Peyer's patch (tissue), 4 donors: ENCODE data around the gene COX17. TPM values are rescaled to one million over a fixed set of nuclear protein-coding genes. Genes with fewer than 3 reads are reported as not detected.

Experiments
- DNase-seq, 3 donors: peaks; one replicate each; pipeline ENCODE4 v3.0.0-alpha.2; 2017 to 2019
- H3K27ac ChIP-seq, 4 donors: fragments of 200-600 bp; sonication (generic); one replicate each; pipeline ENCODE4 v1.5.1; 2016 to 2019
- H3K27me3 ChIP-seq, 2 donors: fragments of 200-600 bp; sonication (generic); one replicate each; pipeline ENCODE4 v1.5.1; 2019
- H3K36me3 ChIP-seq, 3 donors: fragments of 200-600 bp; sonication (generic); one replicate each; pipeline ENCODE4 v1.5.1; 2016 to 2019
- H3K4me1 ChIP-seq, 4 donors: fragments of 200-600 bp; sonication (generic); one replicate each; pipeline ENCODE4 v1.5.1; 2016 to 2019
- H3K4me3 ChIP-seq, 4 donors: fragments of 200-600 bp; sonication (generic); 1 replicate in 3 of 4; 2 replicates in 1 of 4; pipeline ENCODE4 v1.5.1; 2016 to 2019; ENCODE audit warnings: mild to moderate bottlenecking in 1 of 4
- H3K9me3 ChIP-seq, 4 donors: fragments of 200-600 bp; sonication (generic); one replicate each; pipeline ENCODE4 v1.5.1; 2016 to 2019; ENCODE audit warnings: mild to moderate bottlenecking in 1 of 4
- POLR2A ChIP-seq, 2 donors: fragments of 450-650 bp; IDR thresholded peaks; one replicate each; pipeline ENCODE4 v1.5.1; 2017; ENCODE audit warnings: antibody characterized with exemption in 2 of 2, mild to moderate bottlenecking in 2 of 2, moderate library complexity in 2 of 2
- total RNA-seq, 4 donors: library from RNA; depleted of rRNA; stranded (reverse); fragments of >200 nt; gene quantifications; one replicate each; pipeline ENCODE4 v1.1.0, GENCODE V29; 2016
- TF ChIP-seq, protein P1 (sequence below), 6 experiments: fragments of 450-650 bp in 4 of 6; fragments of 200-600 bp in 2 of 6; sonication (generic) in 1 of 6; IDR thresholded peaks; one replicate each; pipeline ENCODE4 v1.5.1; 2017 to 2019; ENCODE audit warnings: antibody characterized with exemption in 6 of 6, mild to moderate bottlenecking in 3 of 6, moderate library complexity in 1 of 6

Gene COX17
- total RNA-seq, 4 donors from 2014 or later: 30.9 to 57.8 (median 44.8) TPM

GRCh38 chr3:119715105-119715504 lies 37.9 kb upstream of the COX17 start:
- H3K27me3 ChIP-seq: no peaks in the 10 kb centered on the region
- H3K4me3 ChIP-seq: no peak overlapping the region
- H3K9me3 ChIP-seq: no peaks in the 10 kb centered on the region
- H3K36me3 ChIP-seq: no peaks in the 10 kb centered on the region
- H3K27ac ChIP-seq: peak overlapping the region in 2 of 4 donors; percentile 27 to 67
- TF ChIP-seq, protein P1, sequence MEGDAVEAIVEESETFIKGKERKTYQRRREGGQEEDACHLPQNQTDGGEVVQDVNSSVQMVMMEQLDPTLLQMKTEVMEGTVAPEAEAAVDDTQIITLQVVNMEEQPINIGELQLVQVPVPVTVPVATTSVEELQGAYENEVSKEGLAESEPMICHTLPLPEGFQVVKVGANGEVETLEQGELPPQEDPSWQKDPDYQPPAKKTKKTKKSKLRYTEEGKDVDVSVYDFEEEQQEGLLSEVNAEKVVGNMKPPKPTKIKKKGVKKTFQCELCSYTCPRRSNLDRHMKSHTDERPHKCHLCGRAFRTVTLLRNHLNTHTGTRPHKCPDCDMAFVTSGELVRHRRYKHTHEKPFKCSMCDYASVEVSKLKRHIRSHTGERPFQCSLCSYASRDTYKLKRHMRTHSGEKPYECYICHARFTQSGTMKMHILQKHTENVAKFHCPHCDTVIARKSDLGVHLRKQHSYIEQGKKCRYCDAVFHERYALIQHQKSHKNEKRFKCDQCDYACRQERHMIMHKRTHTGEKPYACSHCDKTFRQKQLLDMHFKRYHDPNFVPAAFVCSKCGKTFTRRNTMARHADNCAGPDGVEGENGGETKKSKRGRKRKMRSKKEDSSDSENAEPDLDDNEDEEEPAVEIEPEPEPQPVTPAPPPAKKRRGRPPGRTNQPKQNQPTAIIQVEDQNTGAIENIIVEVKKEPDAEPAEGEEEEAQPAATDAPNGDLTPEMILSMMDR (IDR thresholded peaks at IDR 0.05): no peak
- TF ChIP-seq POLR2A (IDR thresholded peaks at IDR 0.05): no peak
- no peak for DNase-seq
- peaks cover 0 to 4% (median 2%) of the 10 kb centered on the region in 4 donors for H3K4me1 ChIP-seq

DNA sequence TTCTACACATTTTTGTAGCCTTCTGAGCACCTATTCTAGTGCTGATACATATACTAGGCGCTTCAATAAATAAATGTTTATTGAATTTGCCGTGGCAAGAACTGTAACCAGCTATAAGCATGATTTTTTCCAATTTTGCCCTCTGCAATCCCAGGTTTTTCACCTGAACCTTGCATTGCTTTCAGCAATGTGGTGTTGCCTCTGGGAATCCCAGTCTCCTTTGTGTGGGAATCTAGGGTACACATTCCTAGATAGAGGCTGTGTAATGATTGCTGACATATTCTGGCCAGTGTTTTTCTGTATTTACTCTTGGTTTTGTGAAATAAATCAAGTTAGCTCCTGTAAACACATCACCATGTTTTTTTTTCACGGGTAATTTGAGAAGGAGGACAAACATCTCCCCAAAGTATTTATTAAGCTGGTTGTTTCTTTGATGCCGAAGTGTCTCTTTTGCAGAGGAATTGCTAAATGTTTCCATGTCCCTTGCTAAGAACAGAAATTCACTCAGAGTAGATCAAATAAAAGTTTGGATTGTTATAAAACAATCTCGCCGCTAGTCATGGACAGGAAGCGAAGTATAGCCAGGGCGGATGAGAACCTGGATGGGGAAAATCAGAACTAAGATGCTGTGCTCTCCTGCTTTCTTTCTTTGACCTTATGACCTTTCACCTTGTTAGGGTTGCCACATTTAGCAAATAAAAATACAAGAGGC lies 26.8 kb upstream of the COX17 start:
- Histone ChIP-seq H3K4me1 (peaks cover 0 to 14% (median 6%) of the 10 kb centered on the region in 4 donors), H3K36me3 (no peaks in the 10 kb centered on the region), H3K4me3 (no peak overlapping the region), H3K27ac (no peak overlapping the region), H3K9me3 (no peaks in the 10 kb centered on the region), H3K27me3 (no peaks in the 10 kb centered on the region)
- DNase-seq: no peak
- TF ChIP-seq, protein P1 (IDR thresholded peaks at IDR 0.05): no peak
- no peak for TF ChIP-seq POLR2A (IDR thresholded peaks at IDR 0.05)

DNA sequence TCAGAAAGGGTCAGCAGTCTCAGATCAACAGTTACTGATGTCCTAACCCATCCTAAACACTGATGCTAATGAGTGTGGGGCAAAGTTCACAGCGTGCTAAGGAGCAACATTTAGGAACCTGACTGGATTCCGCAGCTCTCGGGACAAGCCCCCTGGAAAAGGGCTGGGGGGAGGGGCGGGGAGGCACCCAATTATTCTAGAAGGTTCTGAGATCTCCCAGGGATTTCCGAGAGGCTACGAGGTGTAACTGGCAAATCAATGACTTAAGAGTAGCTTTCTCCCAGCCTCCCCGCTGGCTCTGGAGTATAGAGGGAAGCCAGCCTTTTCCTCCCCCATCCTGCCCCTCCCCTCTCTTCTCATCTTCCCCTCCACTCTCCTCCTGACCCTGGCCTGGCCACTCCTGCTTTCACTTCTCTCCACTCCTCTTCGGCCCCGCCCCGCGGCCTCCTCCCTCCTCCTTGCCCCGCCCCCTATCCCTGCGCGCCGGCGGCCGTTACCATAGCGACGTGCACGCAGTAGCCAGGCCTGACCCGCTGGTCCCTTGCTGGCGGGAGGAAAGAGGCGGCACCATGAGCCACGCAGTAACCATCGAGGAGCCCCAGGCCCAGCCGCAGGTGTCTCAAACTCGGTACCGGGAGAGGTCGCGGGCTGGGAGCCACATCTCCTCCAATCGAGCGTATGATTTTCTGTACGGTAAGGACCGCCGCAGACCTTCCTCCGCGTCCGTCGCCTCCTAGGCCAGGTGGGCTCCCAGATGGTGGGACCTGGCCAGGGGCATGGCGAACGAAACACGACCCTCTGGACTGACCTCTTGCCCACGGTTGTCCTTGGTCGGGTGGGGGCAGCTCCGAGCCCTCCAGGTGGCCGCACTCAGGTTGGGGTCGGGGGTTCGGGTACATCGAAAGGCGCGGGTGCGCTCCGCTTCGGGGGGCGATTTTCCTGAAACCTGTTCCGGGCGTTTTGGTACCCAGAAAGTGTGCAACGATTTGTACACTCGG lies 25.6 kb upstream of the COX17 start, which contains the start of gene CFAP91:
CFAP91 (plus strand) TSS at position 493 of the 998 bp plus-strand sequence; CDS start at position 570, 77 bp downstream.
- TF ChIP-seq, protein P1 (IDR thresholded peaks at IDR 0.05): peak in 1 of 6 experiments; percentile 7
- peak in 1 of 2 donors; percentile 18 for TF ChIP-seq POLR2A (IDR thresholded peaks at IDR 0.05)
- no peaks in the 10 kb centered on the region for H3K9me3 ChIP-seq
- H3K27ac ChIP-seq: peak within 1 kb of the TSS in 2 of 4 donors; percentile 55 to 69
- DNase-seq: peak; percentile 97 to 99 (median 97)
- peak within 1 kb of the TSS; percentile 27 to 57 (median 49) for H3K4me3 ChIP-seq
- peaks cover 0 to 14% (median 6%) of the 10 kb centered on the region in 4 donors for H3K4me1 ChIP-seq
- H3K27me3 ChIP-seq: no peaks in the 10 kb centered on the region
- no peaks in the 10 kb centered on the region for H3K36me3 ChIP-seq

DNA sequence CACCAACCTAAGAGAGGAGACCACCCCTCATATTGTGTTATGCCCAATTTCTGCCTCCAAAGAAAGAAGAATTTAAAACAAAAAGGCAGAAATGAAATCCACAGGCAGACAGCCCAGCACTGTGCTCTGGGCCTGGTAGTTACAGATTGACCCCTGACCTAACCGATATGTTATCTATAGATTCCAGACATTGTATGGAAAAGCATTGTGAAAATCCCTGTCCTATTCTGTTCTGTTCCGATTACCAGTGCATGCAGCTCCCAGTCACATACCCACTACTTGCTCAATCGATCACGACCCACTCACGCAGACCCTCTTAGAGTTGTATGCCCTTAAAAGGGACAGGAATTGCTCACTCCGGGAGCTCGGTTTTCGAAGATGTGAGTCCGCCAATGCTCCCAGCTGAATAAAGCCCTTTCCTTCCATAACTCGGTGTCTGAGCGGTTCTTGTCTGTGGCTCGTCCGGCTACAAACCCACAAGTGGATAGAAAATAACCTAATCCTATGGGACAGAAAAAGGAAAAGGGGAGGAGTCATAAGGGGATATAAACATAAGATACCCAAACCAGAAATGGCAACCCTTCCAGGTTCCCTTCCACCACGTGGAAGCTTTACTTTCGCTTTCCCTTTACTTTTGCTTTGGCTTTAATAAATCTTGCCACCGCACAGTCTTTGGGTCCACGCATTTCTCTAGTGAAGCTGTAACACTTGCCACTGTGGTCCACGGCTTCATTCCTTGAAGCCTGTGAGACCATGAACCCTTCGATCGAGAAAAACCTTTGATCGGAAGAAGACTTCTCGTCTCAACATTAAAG lies 23.9 kb upstream of the COX17 start:
- H3K27me3 ChIP-seq: no peaks in the 10 kb centered on the region
- no peak overlapping the region for H3K4me3 ChIP-seq
- peaks cover 0 to 14% (median 6%) of the 10 kb centered on the region in 4 donors for H3K4me1 ChIP-seq
- peak overlapping the region in 1 of 4 donors; percentile 3 for H3K27ac ChIP-seq
- TF ChIP-seq, protein P1 (IDR thresholded peaks at IDR 0.05): no peak
- TF ChIP-seq POLR2A (IDR thresholded peaks at IDR 0.05): no peak
- no peaks in the 10 kb centered on the region for H3K9me3 ChIP-seq
- no peaks in the 10 kb centered on the region for H3K36me3 ChIP-seq
- DNase-seq: no peak
